Smooth muscle cell (in vitro differentiated cells): Measurements from ENCODE around the gene DKC1. TPM values are rescaled to one million over a fixed set of nuclear protein-coding genes. Genes with fewer than 3 reads are reported as not detected.

ENCODE experiments used
- DNase-seq: peaks from one replicate; lab custom pipeline; 2025; ENCODE audit not compliant: unreplicated experiment; lab: John Stamatoyannopoulos, UW
- H2AFZ ChIP-seq: fragments of 200-600 bp; sonication (generic); 2 replicates; pipeline ENCODE4 v1.6.0; 2016; ENCODE audit warnings: antibody characterized with exemption, low read depth, mild to moderate bottlenecking
- H3F3A ChIP-seq: fragments of 200-600 bp; sonication (generic); 2 replicates; pipeline ENCODE4 v1.6.0; 2017; ENCODE audit warnings: antibody characterized with exemption, low read depth
- H3K27ac ChIP-seq: fragments of 200-600 bp; sonication (generic); 2 replicates; pipeline ENCODE4 v1.5.1; 2016; ENCODE audit warnings: low read depth, mild to moderate bottlenecking
- H3K27me3 ChIP-seq: fragments of 200-600 bp; sonication (generic); 2 replicates; pipeline ENCODE4 v1.6.1; 2016; ENCODE audit warnings: low read depth, mild to moderate bottlenecking
- H3K36me3 ChIP-seq: fragments of 200-600 bp; sonication (generic); 2 replicates; pipeline ENCODE4 v1.5.1; 2016; ENCODE audit warnings: low read depth
- H3K4me1 ChIP-seq: fragments of 200-600 bp; sonication (generic); 2 replicates; pipeline ENCODE4 v1.5.1; 2016; ENCODE audit warnings: low read depth
- H3K4me2 ChIP-seq: fragments of 200-600 bp; sonication (generic); 2 replicates; pipeline ENCODE4 v1.6.0; 2016; ENCODE audit warnings: mild to moderate bottlenecking
- H3K4me3 ChIP-seq: fragments of 200-600 bp; sonication (generic); 2 replicates; pipeline ENCODE4 v1.5.1; 2016; ENCODE audit warnings: mild to moderate bottlenecking
- H3K79me2 ChIP-seq: fragments of 200-600 bp; sonication (generic); 2 replicates; pipeline ENCODE4 v1.6.0; 2016; ENCODE audit warnings: low read depth, mild to moderate bottlenecking
- H3K9ac ChIP-seq: fragments of 200-600 bp; sonication (generic); 2 replicates; pipeline ENCODE4 v1.6.0; 2016; ENCODE audit warnings: low read depth
- H3K9me3 ChIP-seq: fragments of 200-600 bp; sonication (generic); replicated peaks from 2 replicates; pipeline ENCODE4 v1.5.1; 2016; ENCODE audit warnings: low read depth
- H4K20me1 ChIP-seq: fragments of 200-600 bp; sonication (generic); 2 replicates; pipeline ENCODE4 v1.6.0; 2016; ENCODE audit warnings: low read depth
- CTCF ChIP-seq: fragments of 200-600 bp; sonication (generic); IDR thresholded peaks from 2 replicates; pipeline ENCODE4 v1.5.1; 2017; ENCODE audit warnings: borderline replicate concordance, mild to moderate bottlenecking, antibody characterized with exemption; ENCODE audit not compliant: insufficient read depth, poor library complexity, severe bottlenecking
- WGBS: methylation state at CpG from one replicate; pipeline ENCODE4 v1.1.7; 2016; ENCODE audit warnings: low lambda C conversion rate; 5-methylcytosine and 5-hydroxymethylcytosine counted together
- polyA plus RNA-seq: library from polyadenylated mRNA; unstranded; fragments of >200 nt; fragmentation: Nextera tagmentation; extraction: Ambion mirVana; gene quantifications from 2 replicates; pipeline ENCODE4 v1.2.1, GENCODE V29; 2016
- total RNA-seq: library from RNA; depleted of rRNA; stranded (reverse); fragments of >200 nt; gene quantifications from 2 replicates; pipeline ENCODE4 v1.2.3, GENCODE V29; 2014

The DKC1 gene
- total and polyA plus RNA-seq, 2 experiments from 2014 or later, result 18.7 to 35.1 TPM

GRCh38 chrX:154728431-154729190, 34.1 kb upstream of the DKC1 start:
- Histone ChIP-seq H4K20me1 (no peaks in the 10 kb centered on the region), H3K79me2 (no peaks in the 10 kb centered on the region), H3K4me2 (no peak overlapping the region), H3K9ac (no peak overlapping the region), H3K9me3 (no peaks in the 10 kb centered on the region), H3K27me3 (no peaks in the 10 kb centered on the region), H3K36me3 (no peaks in the 10 kb centered on the region), H2AFZ (no peak overlapping the region), H3K27ac (no peak overlapping the region), H3K4me1 (no peaks in the 10 kb centered on the region), H3F3A (no peaks in the 10 kb centered on the region), H3K4me3 (no peak overlapping the region)
- DNase-seq, result no peak
- TF ChIP-seq CTCF, result no peak
- 70% methylated on average over 7 of the region's 7 CpGs for WGBS

- H3K27ac ChIP-seq, result no peak overlapping the region
- no peaks in the 10 kb centered on the region for H4K20me1 ChIP-seq
- H3F3A ChIP-seq, result no peaks in the 10 kb centered on the region
- no peak overlapping the region for H3K9ac ChIP-seq
- H3K9me3 ChIP-seq, result no peaks in the 10 kb centered on the region
- H3K79me2 ChIP-seq, result no peaks in the 10 kb centered on the region
- no peak overlapping the region for H3K4me2 ChIP-seq
- no peaks in the 10 kb centered on the region for H3K4me1 ChIP-seq
- no peak overlapping the region for H2AFZ ChIP-seq
- no peak for TF ChIP-seq CTCF
- no peaks in the 10 kb centered on the region for H3K36me3 ChIP-seq
- H3K4me3 ChIP-seq, result no peak overlapping the region
- 49% methylated on average over 3 of the region's 3 CpGs for WGBS
- DNase-seq, result no peak
- no peaks in the 10 kb centered on the region for H3K27me3 ChIP-seq
Observed at GRCh38 chrX:154729439-154729838, 33.2 kb upstream of the DKC1 start.

- no peak for TF ChIP-seq CTCF
- H3K27me3 ChIP-seq, result no peaks in the 10 kb centered on the region
- no peaks in the 10 kb centered on the region for H3K4me1 ChIP-seq
- no peaks in the 10 kb centered on the region for H3K9me3 ChIP-seq
- H3K4me2 ChIP-seq, result no peak overlapping the region
- no peaks in the 10 kb centered on the region for H3K79me2 ChIP-seq
- H3K27ac ChIP-seq, result no peak overlapping the region
- no peak overlapping the region for H2AFZ ChIP-seq
- 69% methylated on average over 6 of the region's 6 CpGs for WGBS
- H3K4me3 ChIP-seq, result no peak overlapping the region
- DNase-seq, result no peak
- H3K36me3 ChIP-seq, result no peaks in the 10 kb centered on the region
- no peak overlapping the region for H3K9ac ChIP-seq
- no peaks in the 10 kb centered on the region for H3F3A ChIP-seq
- H4K20me1 ChIP-seq, result no peaks in the 10 kb centered on the region
Observed at GRCh38 chrX:154730253-154730891, 32.3 kb upstream of the DKC1 start.
